GM23248 (cell line): Measurements from ENCODE around the gene PLEKHH3. TPM values are rescaled to one million over a fixed set of nuclear protein-coding genes. Genes with fewer than 3 reads are reported as not detected.

Experiments
- DNase-seq: peaks from one replicate; pipeline ENCODE4 v3.0.0-alpha.2; 2015
- H2AFZ ChIP-seq: fragments of 200-600 bp; sonication (generic); 2 replicates; pipeline ENCODE4 v1.6.1; 2016; ENCODE audit warnings: antibody characterized with exemption
- H3F3A ChIP-seq: fragments of 200-600 bp; sonication (generic); 2 replicates; pipeline ENCODE4 v1.6.1; 2016; ENCODE audit warnings: mild to moderate bottlenecking, antibody characterized with exemption, mixed run types; ENCODE audit not compliant: insufficient read depth
- H3K27ac ChIP-seq: fragments of 200-600 bp; sonication (generic); 2 replicates; pipeline ENCODE4 v1.5.1; 2016; ENCODE audit warnings: mild to moderate bottlenecking
- H3K27me3 ChIP-seq: fragments of 200-600 bp; sonication (generic); replicated peaks from 2 replicates; pipeline ENCODE4 v1.6.1; 2016; ENCODE audit warnings: mild to moderate bottlenecking; ENCODE audit not compliant: insufficient read depth
- H3K36me3 ChIP-seq: fragments of 200-600 bp; sonication (generic); 2 replicates; pipeline ENCODE4 v1.6.1; 2016; ENCODE audit warnings: low read depth, mild to moderate bottlenecking
- H3K4me1 ChIP-seq: fragments of 200-600 bp; sonication (generic); 2 replicates; pipeline ENCODE4 v1.6.1; 2016; ENCODE audit warnings: mild to moderate bottlenecking; ENCODE audit not compliant: insufficient read depth
- H3K4me2 ChIP-seq: fragments of 200-600 bp; sonication (generic); one replicate; pipeline ENCODE4 v1.6.1; 2016; ENCODE audit warnings: mild to moderate bottlenecking; ENCODE audit not compliant: unreplicated experiment
- H3K4me3 ChIP-seq: fragments of 200-600 bp; sonication (generic); 2 replicates; pipeline ENCODE4 v1.5.1; 2016; ENCODE audit warnings: mild to moderate bottlenecking
- H3K79me2 ChIP-seq: fragments of 200-600 bp; sonication (generic); 2 replicates; pipeline ENCODE4 v1.6.1; 2016; ENCODE audit warnings: mild to moderate bottlenecking; ENCODE audit not compliant: insufficient read depth
- H3K9ac ChIP-seq: fragments of 200-600 bp; sonication (generic); 2 replicates; pipeline ENCODE4 v1.6.1; 2016; ENCODE audit warnings: mild to moderate bottlenecking
- H3K9me2 ChIP-seq: fragments of 200-600 bp; sonication (generic); 2 replicates; pipeline ENCODE4 v1.6.1; 2016; ENCODE audit warnings: mixed run types, mild to moderate bottlenecking, moderate library complexity; ENCODE audit not compliant: insufficient read depth
- H3K9me3 ChIP-seq: fragments of 200-600 bp; sonication (generic); one replicate; pipeline ENCODE4 v1.6.1; 2017; ENCODE audit warnings: low read depth
- H4K20me1 ChIP-seq: fragments of 200-600 bp; sonication (generic); 2 replicates; pipeline ENCODE4 v1.6.0; 2016; ENCODE audit not compliant: insufficient read depth
- EZH2 ChIP-seq: fragments of 200-600 bp; sonication (generic); IDR thresholded peaks from 2 replicates; pipeline ENCODE4 v1.6.1; 2018; ENCODE audit warnings: antibody characterized with exemption, mild to moderate bottlenecking; ENCODE audit not compliant: insufficient read depth, poor library complexity, severe bottlenecking
- EZH2phosphoT487 ChIP-seq: fragments of 200-600 bp; sonication (generic); IDR thresholded peaks from 2 replicates; pipeline ENCODE4 v1.6.1; 2018; ENCODE audit warnings: antibody characterized with exemption, moderate library complexity, mild to moderate bottlenecking, low read depth; ENCODE audit not compliant: insufficient read depth
- WGBS, 2 experiments: methylation state at CpG; one replicate each; pipeline ENCODE4 v1.1.6; 2015 to 2017; ENCODE audit warnings: low lambda C conversion rate in 2 of 2, low coverage in 1 of 2; ENCODE audit errors: missing lambda C conversion rate in 2 of 2; 5-methylcytosine and 5-hydroxymethylcytosine counted together
- in situ Hi-C: fragments of 300-500 bp; cut with MboI; formaldehyde crosslinking; loops from 2 replicates; pipeline ENCODE4 v1.15.0; 2020
- polyA plus RNA-seq: library from polyadenylated mRNA; unstranded; fragments of >200 nt; fragmentation: Nextera tagmentation; extraction: Ambion mirVana; gene quantifications from 2 replicates; pipeline ENCODE4 v1.2.1, GENCODE V29; 2016
- total RNA-seq: library from RNA; depleted of rRNA; stranded (reverse); fragments of >200 nt; shearing (Covaris generic); gene quantifications from 2 replicates; pipeline ENCODE4 v1.2.3, GENCODE V29; 2014

Gene PLEKHH3
- total and polyA plus RNA-seq, 2 experiments from 2014 or later: 6.4 to 19.0 TPM

GRCh38 chr17:42709561-42709960 lies 32.8 kb upstream of the PLEKHH3 start:
- Histone ChIP-seq H3K9ac (no peak overlapping the region), H3K9me3 (no peaks in the 10 kb centered on the region), H3F3A (no peaks in the 10 kb centered on the region; the same call in 1 of the 2 replicates), H3K27me3 (no peaks in the 10 kb centered on the region), H3K36me3 (peaks cover 65% of the 10 kb centered on the region), H3K4me1 (no peaks in the 10 kb centered on the region), H3K4me2 (no peak overlapping the region), H2AFZ (no peak overlapping the region), H3K79me2 (no peaks in the 10 kb centered on the region), H3K27ac (no peak overlapping the region), H3K9me2 (no peaks in the 10 kb centered on the region), H3K4me3 (no peak overlapping the region), H4K20me1 (no peaks in the 10 kb centered on the region)
- TF ChIP-seq EZH2phosphoT487: no peak
- TF ChIP-seq EZH2: no peak
- WGBS, 2 experiments: 96 to 100% methylated on average over 2 of the region's 2 CpGs
- no peak for DNase-seq
- in situ Hi-C loops: no loop called here

GRCh38 chr17:42708588-42708987 lies 31.8 kb upstream of the PLEKHH3 start:
- in situ Hi-C loops: no loop called here

GRCh38 chr17:42706732-42707131 lies 29.9 kb upstream of the PLEKHH3 start:
- Histone ChIP-seq H3F3A (no peaks in the 10 kb centered on the region), H4K20me1 (no peaks in the 10 kb centered on the region), H2AFZ (no peak overlapping the region), H3K36me3 (peaks cover 67% of the 10 kb centered on the region), H3K4me3 (no peak overlapping the region), H3K4me1 (no peaks in the 10 kb centered on the region), H3K9ac (no peak overlapping the region), H3K27me3 (no peaks in the 10 kb centered on the region), H3K27ac (no peak overlapping the region), H3K9me2 (no peaks in the 10 kb centered on the region), H3K9me3 (no peaks in the 10 kb centered on the region), H3K79me2 (no peaks in the 10 kb centered on the region), H3K4me2 (no peak overlapping the region)
- in situ Hi-C loops: no loop called here
- DNase-seq: no peak
- 85 to 88% methylated on average over 5 of the region's 5 CpGs for WGBS, 2 experiments
- TF ChIP-seq EZH2phosphoT487 (no peak), EZH2 (no peak)

More at GRCh38 chr17:42708588-42708987, 31.8 kb upstream of the PLEKHH3 start:
- no peaks in the 10 kb centered on the region for H4K20me1 ChIP-seq
- DNase-seq: no peak
- no peak overlapping the region for H3K4me2 ChIP-seq
- no peaks in the 10 kb centered on the region for H3K27me3 ChIP-seq
- WGBS, 2 experiments: 99 to 100% methylated on average over 3 of the region's 3 CpGs
- H3K36me3 ChIP-seq: peaks cover 64% of the 10 kb centered on the region
- TF ChIP-seq EZH2: no peak
- no peak for TF ChIP-seq EZH2phosphoT487
- no peaks in the 10 kb centered on the region for H3K4me1 ChIP-seq
- H3F3A ChIP-seq: no peaks in the 10 kb centered on the region
- no peak overlapping the region for H3K4me3 ChIP-seq
- H3K9me3 ChIP-seq: no peaks in the 10 kb centered on the region
- H2AFZ ChIP-seq: no peak overlapping the region
- no peak overlapping the region for H3K27ac ChIP-seq
- H3K9ac ChIP-seq: no peak overlapping the region
- H3K79me2 ChIP-seq: no peaks in the 10 kb centered on the region
- H3K9me2 ChIP-seq: no peaks in the 10 kb centered on the region

GRCh38 chr17:42704837-42705494 lies 28.2 kb upstream of the PLEKHH3 start:
- TF ChIP-seq EZH2phosphoT487 (no peak), EZH2 (no peak)
- Histone ChIP-seq H3K9ac (no peak overlapping the region), H3K4me3 (no peak overlapping the region), H3K27ac (no peak overlapping the region), H4K20me1 (no peaks in the 10 kb centered on the region), H3K4me1 (no peaks in the 10 kb centered on the region), H3F3A (peaks cover 7% of the 10 kb centered on the region), H3K27me3 (no peaks in the 10 kb centered on the region), H3K9me2 (no peaks in the 10 kb centered on the region), H3K79me2 (no peaks in the 10 kb centered on the region), H2AFZ (no peak overlapping the region), H3K36me3 (peaks cover 61% of the 10 kb centered on the region), H3K4me2 (no peak overlapping the region), H3K9me3 (no peaks in the 10 kb centered on the region)
- WGBS, 2 experiments: 96 to 97% methylated on average over 8 of the region's 8 CpGs
- in situ Hi-C loops: no loop called here
- no peak for DNase-seq

GRCh38 chr17:42704490-42704836 lies 27.7 kb upstream of the PLEKHH3 start:
- no peak for TF ChIP-seq EZH2phosphoT487
- TF ChIP-seq EZH2: no peak
- no peaks in the 10 kb centered on the region for H3K9me2 ChIP-seq
- H3K27me3 ChIP-seq: no peaks in the 10 kb centered on the region
- peaks cover under 1% of the 10 kb centered on the region; the same call in 1 of the 2 replicates for H3K4me1 ChIP-seq
- H3K4me3 ChIP-seq: no peak overlapping the region
- H2AFZ ChIP-seq: no peak overlapping the region
- no peak overlapping the region for H3K9ac ChIP-seq
- no peak for DNase-seq
- H3K4me2 ChIP-seq: no peak overlapping the region
- peaks cover 9% of the 10 kb centered on the region for H3F3A ChIP-seq
- H3K9me3 ChIP-seq: no peaks in the 10 kb centered on the region
- peaks cover 60% of the 10 kb centered on the region for H3K36me3 ChIP-seq
- in situ Hi-C loops: no loop called here
- no peaks in the 10 kb centered on the region for H4K20me1 ChIP-seq
- H3K27ac ChIP-seq: no peak overlapping the region
- no peaks in the 10 kb centered on the region for H3K79me2 ChIP-seq
- 94 to 95% methylated on average over 5 of the region's 5 CpGs for WGBS, 2 experiments
